GM19324 (cell line): ENCODE measurements around the gene SH2D6.
"Not testable (repeated sequence)": the region's sequence is repeated elsewhere in the genome, so short reads cannot be mapped to it uniquely, and the experiment has no call there.

Source experiments
- ATAC-seq: cut with Tn5 transposase; IDR thresholded peaks from one replicate; pipeline ENCODE4 v1.9.1; 2021; ENCODE audit warnings: mild to moderate bottlenecking, moderate library complexity; ENCODE audit not compliant: unreplicated experiment, low FRiP score

SH2D6 gene

GRCh38 chr2:85459771-85460170, 41.3 kb downstream of the SH2D6 start:
- ATAC-seq, result no peak

- no peak for ATAC-seq
Measured at GRCh38 chr2:85462322-85462721, 43.8 kb downstream of the SH2D6 start.

GRCh38 chr2:85468096-85468703, 49.7 kb downstream of the SH2D6 start:
- ATAC-seq, result no peak

- no peak for ATAC-seq
Measured at GRCh38 chr2:85468704-85469349, 50.3 kb downstream of the SH2D6 start.

GRCh38 chr2:85470850-85471800, 52.6 kb downstream of the SH2D6 start:
- no peak for ATAC-seq

GRCh38 chr2:85472261-85472660, 53.7 kb downstream of the SH2D6 start:
- no peak for ATAC-seq

- ATAC-seq, result no peak
Measured at GRCh38 chr2:85475799-85476490, 57.4 kb downstream of the SH2D6 start.

- ATAC-seq, result no peak
Measured at GRCh38 chr2:85476624-85477023, 58.1 kb downstream of the SH2D6 start.

- ATAC-seq, result no peak
Measured at GRCh38 chr2:85477884-85478283, 59.4 kb downstream of the SH2D6 start.

- ATAC-seq, result no peak
Measured at GRCh38 chr2:85481818-85482777, 63.6 kb downstream of the SH2D6 start.

GRCh38 chr2:85484615-85485014, 66.1 kb downstream of the SH2D6 start:
- not testable (repeated sequence) for ATAC-seq

- no peak for ATAC-seq
Measured at GRCh38 chr2:85485815-85486214, 67.3 kb downstream of the SH2D6 start.
